Liver (tissue), 9 donors: ENCODE results near the gene TECTA. TPM values are rescaled to one million over a fixed set of nuclear protein-coding genes. Genes with fewer than 3 reads are reported as not detected.

Source experiments
- DNase-seq: peaks from one replicate; pipeline ENCODE4 v3.0.0-alpha.2; 2017; ENCODE audit warnings: low spot score
- H3K27ac ChIP-seq, 2 donors: one replicate each; pipeline ENCODE4 v1.7.0; 2013; ENCODE audit warnings: inconsistent platforms in 2 of 2, low read length in 2 of 2, control low read depth in 1 of 2, low read depth in 1 of 2, mild to moderate bottlenecking in 1 of 2
- H3K27me3 ChIP-seq, 4 donors: one replicate each; pipeline versions ENCODE4 v1.6.1 to v1.7.0; 2013; ENCODE audit warnings: low read length in 3 of 4, inconsistent platforms in 1 of 4, mild to moderate bottlenecking in 1 of 4, moderate library complexity in 1 of 4; ENCODE audit not compliant: control insufficient read depth in 4 of 4, insufficient read depth in 4 of 4
- H3K36me3 ChIP-seq, 4 donors: one replicate each; pipeline versions ENCODE4 v1.6.1 to v1.7.0; 2013; ENCODE audit warnings: low read length in 3 of 4, mild to moderate bottlenecking in 3 of 4, low read depth in 1 of 4, moderate library complexity in 1 of 4; ENCODE audit not compliant: control insufficient read depth in 4 of 4, insufficient read depth in 3 of 4
- H3K4me1 ChIP-seq, 4 donors: one replicate each; pipeline versions ENCODE4 v1.6.1 to v1.7.0; 2013; ENCODE audit warnings: low read length in 3 of 4, mild to moderate bottlenecking in 3 of 4, moderate library complexity in 1 of 4; ENCODE audit not compliant: control insufficient read depth in 4 of 4, insufficient read depth in 4 of 4
- H3K4me3 ChIP-seq, 3 donors: one replicate each; pipeline versions ENCODE4 v1.6.1 to v1.7.0; 2013; ENCODE audit warnings: low read length in 3 of 3, control low read depth in 1 of 3, low read depth in 1 of 3, mild to moderate bottlenecking in 1 of 3
- H3K9ac ChIP-seq, 2 donors: one replicate each; pipeline ENCODE4 v1.7.0; 2013; ENCODE audit warnings: low read length in 2 of 2, mild to moderate bottlenecking in 2 of 2, moderate library complexity in 2 of 2, control low read depth in 1 of 2, low read depth in 1 of 2
- H3K9me3 ChIP-seq, 4 donors: one replicate each; pipeline versions ENCODE4 v1.6.1 to v1.7.0; 2013; ENCODE audit warnings: low read length in 3 of 4; ENCODE audit not compliant: control insufficient read depth in 4 of 4
- ATF3 ChIP-seq: IDR thresholded peaks from 2 replicates; pipeline ENCODE4 v1.6.1; 2016; ENCODE audit warnings: antibody characterized with exemption
- CTCF ChIP-seq: fragments of 150-350 bp; IDR thresholded peaks from 2 replicates; pipeline ENCODE4 v1.5.1; 2017; ENCODE audit warnings: improper control_type of control experiment, low read depth, low read length; ENCODE audit not compliant: missing input control
- EGR1 ChIP-seq, 2 donors: IDR thresholded peaks; 2 replicates each; pipeline ENCODE4 v1.6.1; 2016 to 2018; ENCODE audit warnings: antibody characterized with exemption in 2 of 2, low read depth in 2 of 2
- FOXA1 ChIP-seq: IDR thresholded peaks from 2 replicates; pipeline ENCODE4 v1.6.1; 2016; ENCODE audit warnings: antibody characterized with exemption
- FOXA2 ChIP-seq: IDR thresholded peaks from 2 replicates; pipeline ENCODE4 v1.6.1; 2016; ENCODE audit warnings: antibody characterized with exemption
- GABPA ChIP-seq, 2 donors: IDR thresholded peaks in 1 of 2; conservative IDR thresholded peaks in 1 of 2; 2 replicates each; pipeline ENCODE4 v1.6.1; 2016; ENCODE audit warnings: antibody characterized with exemption in 2 of 2, mild to moderate bottlenecking in 1 of 2, moderate library complexity in 1 of 2
- HNF4A ChIP-seq, 2 donors: conservative IDR thresholded peaks; 2 replicates each; pipeline ENCODE4 v1.6.1; 2016; ENCODE audit warnings: antibody characterized with exemption in 2 of 2, mild to moderate bottlenecking in 2 of 2
- HNF4G ChIP-seq: IDR thresholded peaks from 2 replicates; pipeline ENCODE4 v1.6.1; 2016; ENCODE audit warnings: antibody characterized with exemption
- JUND ChIP-seq, 2 donors: IDR thresholded peaks; 2 replicates each; pipeline ENCODE4 v1.6.1; 2016; ENCODE audit warnings: antibody characterized with exemption in 2 of 2
- MAX ChIP-seq: IDR thresholded peaks from 2 replicates; pipeline ENCODE4 v1.6.1; 2016; ENCODE audit warnings: antibody characterized with exemption
- NR2F2 ChIP-seq: IDR thresholded peaks from 2 replicates; pipeline ENCODE4 v1.6.1; 2016; ENCODE audit warnings: antibody characterized with exemption
- RAD21 ChIP-seq, 2 donors: IDR thresholded peaks; 2 replicates each; pipeline ENCODE4 v1.6.1; 2016; ENCODE audit warnings: antibody characterized with exemption in 2 of 2, mild to moderate bottlenecking in 2 of 2
- REST ChIP-seq: IDR thresholded peaks from 2 replicates; pipeline ENCODE4 v1.6.1; 2016; ENCODE audit warnings: antibody characterized with exemption, mild to moderate bottlenecking
- SP1 ChIP-seq: IDR thresholded peaks from 2 replicates; pipeline ENCODE4 v1.6.1; 2018; ENCODE audit warnings: antibody characterized with exemption, mild to moderate bottlenecking
- TAF1 ChIP-seq: conservative IDR thresholded peaks from 2 replicates; pipeline ENCODE4 v1.6.1; 2016; ENCODE audit warnings: antibody characterized with exemption, mild to moderate bottlenecking
- YY1 ChIP-seq: IDR thresholded peaks from 2 replicates; pipeline ENCODE4 v1.6.1; 2016; ENCODE audit warnings: antibody characterized with exemption, mild to moderate bottlenecking
- ZBTB33 ChIP-seq: IDR thresholded peaks from 2 replicates; pipeline ENCODE4 v1.6.1; 2016; ENCODE audit warnings: antibody characterized with exemption
- WGBS: extraction: QIAGEN DNeasy Blood & Tissue Kit; methylation state at CpG from one replicate; pipeline ENCODE4 v1.1.7; 2013; 5-methylcytosine and 5-hydroxymethylcytosine counted together
- polyA plus RNA-seq, 2 donors: library from polyadenylated mRNA; stranded (reverse) in 1 of 2; unstranded in 1 of 2; fragments of 200-250 nt in 1 of 2; fragments of >200 nt in 1 of 2; fragmentation: Nextera tagmentation in 1 of 2; extraction: Ambion mirVana in 1 of 2; gene quantifications; one replicate each; pipeline versions ENCODE4 v1.2.1 to v1.2.3, GENCODE V29; 2013 to 2015
- total RNA-seq, 2 donors: library from RNA; depleted of rRNA; stranded (reverse); fragments of >200 nt; gene quantifications; one replicate each; pipeline ENCODE4 v1.2.3, GENCODE V29; 2014
- donor health status: healthy.
- donor health status: healthy.
- donor health status: healthy.
- donor health status: healthy.
- donor health status: healthy.

The TECTA gene
- total and polyA plus RNA-seq, 4 donors = 0.46 to 2.4 (median 0.73) TPM

- H3K4me3 ChIP-seq = no peak overlapping the region
- H3K27me3 ChIP-seq = no peaks in the 10 kb centered on the region
- no peak overlapping the region for H3K9ac ChIP-seq
- H3K4me1 ChIP-seq = no peaks in the 10 kb centered on the region
- no peak for DNase-seq
- no peaks in the 10 kb centered on the region for H3K9me3 ChIP-seq
- 89% methylated on average over 9 of the region's 9 CpGs for WGBS
- no peak overlapping the region for H3K27ac ChIP-seq
- no peak for TF ChIP-seq HNF4G
- no peak for TF ChIP-seq EGR1 (IDR thresholded peaks at IDR 0.05; ENCODE audit: low read depth in 2 of 2)
- TF ChIP-seq GABPA (IDR thresholded peaks at IDR 0.05 in 1 of 2, conservative IDR thresholded peaks at IDR 0.05 in 1 of 2) = no peak
- TF ChIP-seq ATF3 = no peak
- TF ChIP-seq REST = no peak
- no peak for TF ChIP-seq FOXA2
- TF ChIP-seq CTCF = no peak
- no peak for TF ChIP-seq SP1
- TF ChIP-seq MAX = no peak
- TF ChIP-seq YY1 = no peak
- TF ChIP-seq TAF1 = no peak
- no peak for TF ChIP-seq JUND (IDR thresholded peaks at IDR 0.05)
- TF ChIP-seq HNF4A (conservative IDR thresholded peaks at IDR 0.05) = no peak
- TF ChIP-seq ZBTB33 = no peak
- TF ChIP-seq FOXA1 = no peak
- no peak for TF ChIP-seq NR2F2
- TF ChIP-seq RAD21 (IDR thresholded peaks at IDR 0.05) = no peak
- no peaks in the 10 kb centered on the region for H3K36me3 ChIP-seq
These were observed 3.3 kb downstream of the TECTA start for GRCh38 chr11:121104312-121104762.

GRCh38 chr11:121105063-121105480 lies 4.0 kb downstream of the TECTA start:
- 77% methylated on average over 4 of the region's 4 CpGs for WGBS
- no peaks in the 10 kb centered on the region for H3K4me1 ChIP-seq
- no peaks in the 10 kb centered on the region for H3K9me3 ChIP-seq
- no peaks in the 10 kb centered on the region for H3K36me3 ChIP-seq
- H3K9ac ChIP-seq = no peak overlapping the region
- no peak for DNase-seq
- no peaks in the 10 kb centered on the region for H3K27me3 ChIP-seq
- H3K27ac ChIP-seq = no peak overlapping the region
- no peak overlapping the region for H3K4me3 ChIP-seq
- TF ChIP-seq GABPA (IDR thresholded peaks at IDR 0.05 in 1 of 2, conservative IDR thresholded peaks at IDR 0.05 in 1 of 2) (no peak), FOXA2 (no peak), ZBTB33 (no peak), ATF3 (no peak), TAF1 (no peak), HNF4A (conservative IDR thresholded peaks at IDR 0.05) (no peak), REST (peak; percentile 70), FOXA1 (no peak), RAD21 (IDR thresholded peaks at IDR 0.05) (peak in 1 of 2 donors; percentile 33), HNF4G (no peak)
